Measurements from ENCODE around the gene ZNF330. TPM values are rescaled to one million over a fixed set of nuclear protein-coding genes. Genes with fewer than 3 reads are reported as not detected.
"Not testable (repeated sequence)": the region's sequence is repeated elsewhere in the genome, so short reads cannot be mapped to it uniquely, and the experiment has no call there.

Gene ZNF330
- total and polyA plus RNA-seq, 4 donors = 20.0 to 43.7 (median 30.6) TPM

DNA sequence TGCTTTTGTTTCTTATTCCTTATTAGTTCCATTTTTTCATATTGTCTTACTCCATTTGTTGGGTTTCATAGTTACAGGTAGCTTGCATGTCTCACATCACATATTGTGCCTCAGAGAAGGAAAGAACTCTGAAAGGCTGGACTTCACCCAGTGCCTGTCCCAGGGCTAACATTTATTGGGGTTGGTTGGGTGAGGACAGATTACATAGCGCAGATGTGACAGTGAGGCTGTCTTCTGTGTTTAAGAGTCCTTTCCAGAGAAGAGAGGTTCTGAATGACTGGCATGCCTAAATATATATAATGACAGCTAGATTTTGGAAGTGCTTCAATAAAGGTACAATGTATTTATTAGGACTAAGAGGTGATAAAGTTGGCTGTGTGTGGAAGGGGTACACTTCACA lies 2.7 kb downstream of the ZNF330 start:
- 94 to 96% methylated on average over 1 of the region's 1 CpG for WGBS, 2 donors
- H3K4me3 ChIP-seq (ENCODE audit: low read length in 2 of 2) = no peak overlapping the region
- no peaks in the 10 kb centered on the region for H3K4me1 ChIP-seq (ENCODE audit: control insufficient read depth in 1 of 2, insufficient read depth in 2 of 2, low read length in 2 of 2)
- no peak overlapping the region for H3K27ac ChIP-seq (ENCODE audit: low read depth in 1 of 2, low read length in 2 of 2)
- no peaks in the 10 kb centered on the region for H3K9me3 ChIP-seq (ENCODE audit: control insufficient read depth, low read length)
- intact Hi-C loops (cut with DNase I) = no loop called here
- no peak for DNase-seq
- H3K36me3 ChIP-seq (ENCODE audit: control insufficient read depth in 1 of 2, insufficient read depth in 2 of 2, low read length in 1 of 2) = no peaks in the 10 kb centered on the region
- ATAC-seq (ENCODE audit: low FRiP score) = no peak
- no peaks in the 10 kb centered on the region for H3K27me3 ChIP-seq (ENCODE audit: control insufficient read depth in 1 of 2, insufficient read depth in 2 of 2, low read length in 1 of 2)

DNA sequence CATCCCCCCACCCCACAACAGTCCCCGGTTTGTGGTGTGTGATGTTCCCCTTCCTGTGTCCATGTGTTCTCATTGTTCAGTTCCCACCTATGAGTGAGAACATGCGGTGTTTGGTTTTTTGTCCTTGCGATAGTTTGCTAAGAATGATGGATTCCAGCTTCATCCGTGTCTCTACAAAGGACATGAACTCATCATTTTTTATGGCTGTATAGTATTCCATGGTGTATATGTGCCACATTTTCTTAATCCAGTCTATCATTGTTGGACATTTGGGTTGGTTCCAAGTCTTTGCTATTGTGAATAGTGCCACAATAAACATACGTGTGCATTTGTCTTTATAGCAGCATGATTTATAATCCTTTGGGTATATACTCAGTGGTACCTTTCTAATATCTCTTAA lies 6.6 kb downstream of the ZNF330 start:
- H3K9me3 ChIP-seq (ENCODE audit: control insufficient read depth, low read length); H3K4me1 ChIP-seq (ENCODE audit: control insufficient read depth in 1 of 2, insufficient read depth in 2 of 2, low read length in 2 of 2); H3K27ac ChIP-seq (ENCODE audit: low read depth in 1 of 2, low read length in 2 of 2); ATAC-seq (ENCODE audit: low FRiP score); intact Hi-C loops (cut with DNase I); H3K36me3 ChIP-seq (ENCODE audit: control insufficient read depth in 1 of 2, insufficient read depth in 2 of 2, low read length in 1 of 2); H3K27me3 ChIP-seq (ENCODE audit: control insufficient read depth in 1 of 2, insufficient read depth in 2 of 2, low read length in 1 of 2); DNase-seq; H3K4me3 ChIP-seq (ENCODE audit: low read length in 2 of 2): not testable (repeated sequence)
- 91 to 93% methylated on average over 5 of the region's 5 CpGs for WGBS, 2 donors

DNA sequence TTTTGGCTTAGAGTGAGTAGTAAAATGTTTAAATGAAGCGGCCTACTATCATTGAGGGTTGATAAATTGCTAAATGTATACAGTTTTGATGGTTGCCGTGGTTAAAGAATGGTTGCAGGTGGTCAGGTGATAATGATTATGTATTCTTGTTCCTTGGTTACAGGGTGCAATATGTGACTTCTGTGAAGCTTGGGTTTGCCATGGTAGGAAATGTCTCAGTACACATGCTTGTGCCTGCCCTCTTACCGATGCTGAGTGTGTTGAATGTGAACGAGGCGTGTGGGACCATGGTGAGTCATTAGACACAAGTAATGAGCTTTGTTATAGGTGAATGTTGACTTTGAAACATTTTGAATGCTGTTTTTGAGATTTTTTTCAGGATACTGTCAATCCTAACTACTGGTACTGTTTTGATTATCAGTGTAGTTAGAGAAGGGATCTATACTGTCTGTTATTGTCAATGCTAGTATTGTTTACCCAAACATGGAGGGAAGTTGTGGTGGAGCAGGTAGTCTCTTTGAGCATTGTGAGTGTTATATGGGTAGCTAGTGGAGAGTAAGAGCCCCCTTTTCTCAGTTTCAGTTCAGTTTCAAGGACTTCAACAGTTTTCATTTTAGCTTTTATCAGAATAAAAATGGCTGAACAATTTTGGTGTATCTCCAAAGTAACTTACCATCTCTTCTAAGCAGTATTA lies 8.9 kb downstream of the ZNF330 start:
- ATAC-seq (ENCODE audit: low FRiP score) = no peak
- intact Hi-C loops (cut with DNase I) = no loop called here
- 92 to 95% methylated on average over 5 of the region's 5 CpGs for WGBS, 2 donors
- Histone ChIP-seq H3K4me3 (ENCODE audit: low read length in 2 of 2) (no peak overlapping the region), H3K9me3 (ENCODE audit: control insufficient read depth, low read length) (no peaks in the 10 kb centered on the region), H3K4me1 (ENCODE audit: control insufficient read depth in 1 of 2, insufficient read depth in 2 of 2, low read length in 2 of 2) (no peaks in the 10 kb centered on the region), H3K27ac (ENCODE audit: low read depth in 1 of 2, low read length in 2 of 2) (no peak overlapping the region), H3K27me3 (ENCODE audit: control insufficient read depth in 1 of 2, insufficient read depth in 2 of 2, low read length in 1 of 2) (no peaks in the 10 kb centered on the region), H3K36me3 (ENCODE audit: control insufficient read depth in 1 of 2, insufficient read depth in 2 of 2, low read length in 1 of 2) (peaks cover 5% of the 10 kb centered on the region in 2 donors)
- no peak for DNase-seq

DNA sequence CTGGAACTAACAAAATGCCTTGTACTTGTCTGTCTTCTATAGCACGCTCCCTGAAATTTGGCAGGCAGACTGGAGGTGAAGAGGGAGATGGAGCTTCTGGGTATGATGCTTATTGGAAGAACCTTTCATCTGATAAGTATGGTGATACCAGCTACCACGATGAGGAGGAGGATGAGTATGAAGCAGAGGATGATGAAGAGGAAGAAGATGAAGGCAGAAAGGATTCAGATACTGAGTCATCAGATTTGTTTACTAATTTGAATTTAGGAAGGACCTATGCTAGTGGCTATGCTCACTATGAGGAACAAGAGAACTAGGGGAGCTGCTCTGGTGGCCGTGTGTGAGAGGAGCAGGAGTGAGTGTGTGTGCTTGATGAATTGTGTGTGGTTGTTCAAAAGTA lies 13.0 kb downstream of the ZNF330 start:
- WGBS, 2 donors = 81 to 88% methylated on average over 3 of the region's 3 CpGs
- no peak for DNase-seq
- ATAC-seq (ENCODE audit: low FRiP score) = no peak
- no peak overlapping the region for H3K4me3 ChIP-seq (ENCODE audit: low read length in 2 of 2)
- H3K27ac ChIP-seq (ENCODE audit: low read depth in 1 of 2, low read length in 2 of 2) = no peak overlapping the region
- no peaks in the 10 kb centered on the region for H3K9me3 ChIP-seq (ENCODE audit: control insufficient read depth, low read length)
- no peaks in the 10 kb centered on the region for H3K4me1 ChIP-seq (ENCODE audit: control insufficient read depth in 1 of 2, insufficient read depth in 2 of 2, low read length in 2 of 2)
- no peaks in the 10 kb centered on the region for H3K27me3 ChIP-seq (ENCODE audit: control insufficient read depth in 1 of 2, insufficient read depth in 2 of 2, low read length in 1 of 2)
- intact Hi-C loops (cut with DNase I) = no loop called here
- peaks cover 9 to 13% of the 10 kb centered on the region in 2 donors for H3K36me3 ChIP-seq (ENCODE audit: control insufficient read depth in 1 of 2, insufficient read depth in 2 of 2, low read length in 1 of 2)

DNA sequence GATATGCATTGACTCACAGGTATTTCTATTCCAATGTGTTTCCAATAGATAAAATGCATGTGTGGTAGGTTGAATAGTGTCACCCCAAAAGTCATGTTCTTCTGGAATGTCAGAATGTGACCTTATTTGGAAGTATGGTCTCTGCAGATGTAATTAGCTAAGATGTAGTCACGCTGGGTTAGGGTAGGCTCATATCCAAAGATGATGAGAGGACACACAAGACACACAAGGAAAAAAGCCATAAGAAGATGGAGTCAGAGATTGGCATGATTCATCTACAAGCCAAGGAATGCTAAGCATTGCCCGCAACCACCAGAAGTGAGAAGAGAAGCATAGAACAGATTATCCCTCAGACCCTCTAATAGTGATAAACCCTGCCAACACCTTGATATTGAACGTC lies 17.5 kb downstream of the ZNF330 start:
- intact Hi-C loops (cut with DNase I) = no loop called here
- no peaks in the 10 kb centered on the region for H3K27me3 ChIP-seq (ENCODE audit: control insufficient read depth in 1 of 2, insufficient read depth in 2 of 2, low read length in 1 of 2)
- no peaks in the 10 kb centered on the region for H3K9me3 ChIP-seq (ENCODE audit: control insufficient read depth, low read length)
- peaks cover 7 to 8% of the 10 kb centered on the region in 2 donors for H3K36me3 ChIP-seq (ENCODE audit: control insufficient read depth in 1 of 2, insufficient read depth in 2 of 2, low read length in 1 of 2)
- 65 to 67% methylated on average over 3 of the region's 3 CpGs for WGBS, 2 donors
- H3K27ac ChIP-seq (ENCODE audit: low read depth in 1 of 2, low read length in 2 of 2) = no peak overlapping the region
- H3K4me1 ChIP-seq (ENCODE audit: control insufficient read depth in 1 of 2, insufficient read depth in 2 of 2, low read length in 2 of 2) = no peaks in the 10 kb centered on the region
- ATAC-seq (ENCODE audit: low FRiP score) (no peak), DNase-seq (no peak)
- no peak overlapping the region for H3K4me3 ChIP-seq (ENCODE audit: low read length in 2 of 2)

DNA sequence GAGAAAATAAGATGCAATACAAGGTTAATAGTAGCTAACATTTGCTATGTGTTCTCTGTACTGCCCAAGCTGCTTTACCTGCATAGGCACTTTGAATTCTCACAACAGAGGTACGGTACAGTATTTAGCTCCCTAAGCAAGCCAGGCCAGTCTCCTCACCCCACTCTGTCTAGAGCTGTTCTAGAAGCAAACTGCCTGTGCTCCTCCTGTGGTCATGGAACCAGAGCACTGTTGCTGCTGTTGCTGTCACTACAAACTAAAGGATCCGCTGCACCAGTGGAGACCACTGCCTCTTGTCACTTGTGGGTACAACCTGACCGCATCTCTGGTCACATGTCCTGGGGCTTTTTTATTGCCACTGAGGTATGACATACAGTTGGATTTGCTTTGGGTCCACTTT lies 19.6 kb downstream of the ZNF330 start:
- 76 to 83% methylated on average over 3 of the region's 3 CpGs for WGBS, 2 donors
- H3K4me3 ChIP-seq (ENCODE audit: low read length in 2 of 2) = no peak overlapping the region
- no peaks in the 10 kb centered on the region for H3K4me1 ChIP-seq (ENCODE audit: control insufficient read depth in 1 of 2, insufficient read depth in 2 of 2, low read length in 2 of 2)
- intact Hi-C loops (cut with DNase I) = no loop called here
- ATAC-seq (ENCODE audit: low FRiP score) (no peak), DNase-seq (no peak)
- H3K9me3 ChIP-seq (ENCODE audit: control insufficient read depth, low read length) = no peaks in the 10 kb centered on the region
- H3K27me3 ChIP-seq (ENCODE audit: control insufficient read depth in 1 of 2, insufficient read depth in 2 of 2, low read length in 1 of 2) = no peaks in the 10 kb centered on the region
- peaks cover 0 to 1% of the 10 kb centered on the region in 2 donors for H3K36me3 ChIP-seq (ENCODE audit: control insufficient read depth in 1 of 2, insufficient read depth in 2 of 2, low read length in 1 of 2)
- H3K27ac ChIP-seq (ENCODE audit: low read depth in 1 of 2, low read length in 2 of 2) = no peak overlapping the region

DNA sequence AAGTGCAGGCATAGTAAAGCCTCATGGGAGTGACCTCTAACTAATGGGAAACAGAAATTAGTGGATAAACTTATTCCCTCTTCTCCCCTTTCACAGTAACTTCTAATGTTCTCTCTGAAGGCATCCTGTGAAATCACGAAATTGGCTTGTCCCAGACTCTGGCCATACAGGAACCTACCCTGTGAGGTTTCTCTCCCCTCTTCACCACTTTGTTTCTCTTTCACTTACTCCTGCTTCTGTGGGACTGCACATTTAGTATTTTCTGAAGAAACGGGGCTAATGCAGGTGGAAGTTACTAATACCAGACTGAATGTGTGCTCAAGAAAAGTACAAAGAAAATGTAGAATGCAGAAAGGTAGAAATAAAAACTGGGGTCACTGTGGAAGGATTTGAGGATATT lies 20.0 kb downstream of the ZNF330 start:
- no peaks in the 10 kb centered on the region for H3K4me1 ChIP-seq (ENCODE audit: control insufficient read depth in 1 of 2, insufficient read depth in 2 of 2, low read length in 2 of 2)
- H3K4me3 ChIP-seq (ENCODE audit: low read length in 2 of 2) = no peak overlapping the region
- ATAC-seq (ENCODE audit: low FRiP score) = no peak
- H3K27me3 ChIP-seq (ENCODE audit: control insufficient read depth in 1 of 2, insufficient read depth in 2 of 2, low read length in 1 of 2) = no peaks in the 10 kb centered on the region
- no peaks in the 10 kb centered on the region for H3K36me3 ChIP-seq (ENCODE audit: control insufficient read depth in 1 of 2, insufficient read depth in 2 of 2, low read length in 1 of 2)
- intact Hi-C loops (cut with DNase I) = no loop called here
- WGBS, 2 donors = 66 to 85% methylated on average over 2 of the region's 2 CpGs
- H3K27ac ChIP-seq (ENCODE audit: low read depth in 1 of 2, low read length in 2 of 2) = no peak overlapping the region
- DNase-seq = no peak
- H3K9me3 ChIP-seq (ENCODE audit: control insufficient read depth, low read length) = no peaks in the 10 kb centered on the region

DNA sequence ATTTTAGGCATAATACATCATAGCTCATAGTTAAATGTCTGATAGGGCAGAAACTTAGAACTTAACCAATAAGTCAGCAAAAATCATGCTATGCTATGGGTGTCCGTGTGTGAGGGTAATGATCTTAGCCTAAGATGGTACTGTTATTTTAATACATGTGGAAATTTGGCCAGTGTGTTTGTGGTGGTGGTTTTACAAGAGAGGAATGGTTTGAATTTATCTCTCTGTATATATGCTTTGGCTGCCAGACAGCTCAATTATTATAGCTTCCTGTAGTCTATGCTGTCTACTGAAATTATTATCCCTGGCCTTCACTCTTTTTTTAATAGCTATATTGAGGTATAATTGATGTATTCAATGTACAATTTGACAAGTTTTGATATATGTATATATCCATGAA lies 21.3 kb downstream of the ZNF330 start:
- no peaks in the 10 kb centered on the region for H3K4me1 ChIP-seq (ENCODE audit: control insufficient read depth in 1 of 2, insufficient read depth in 2 of 2, low read length in 2 of 2)
- WGBS, 2 donors = 36 to 48% methylated on average over 1 of the region's 1 CpG
- H3K9me3 ChIP-seq (ENCODE audit: control insufficient read depth, low read length) = no peaks in the 10 kb centered on the region
- intact Hi-C loops (cut with DNase I) = no loop called here
- no peak overlapping the region for H3K27ac ChIP-seq (ENCODE audit: low read depth in 1 of 2, low read length in 2 of 2)
- no peak for DNase-seq
- H3K27me3 ChIP-seq (ENCODE audit: control insufficient read depth in 1 of 2, insufficient read depth in 2 of 2, low read length in 1 of 2) = no peaks in the 10 kb centered on the region
- H3K36me3 ChIP-seq (ENCODE audit: control insufficient read depth in 1 of 2, insufficient read depth in 2 of 2, low read length in 1 of 2) = no peaks in the 10 kb centered on the region
- no peak overlapping the region for H3K4me3 ChIP-seq (ENCODE audit: low read length in 2 of 2)
- no peak for ATAC-seq (ENCODE audit: low FRiP score)

DNA sequence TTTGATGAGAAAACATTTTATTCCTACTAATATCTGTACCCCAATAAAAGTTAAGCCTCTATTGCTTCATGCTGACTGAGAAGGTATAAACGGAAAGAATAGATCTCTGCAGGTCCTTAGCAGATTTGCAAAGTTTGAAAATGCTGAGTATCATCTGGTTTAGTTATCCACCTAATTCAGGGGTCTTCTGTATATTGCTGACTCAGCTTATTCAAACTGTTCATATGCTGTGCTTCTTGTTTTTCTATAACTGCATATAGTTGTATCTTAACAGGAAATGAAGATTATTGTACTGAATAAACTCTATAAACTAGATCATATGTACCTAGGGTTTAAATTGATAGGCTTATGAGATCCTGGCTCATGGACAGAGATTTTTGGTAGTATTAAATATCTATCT lies 23.7 kb downstream of the ZNF330 start:
- Histone ChIP-seq H3K27me3 (ENCODE audit: control insufficient read depth in 1 of 2, insufficient read depth in 2 of 2, low read length in 1 of 2) (no peaks in the 10 kb centered on the region), H3K36me3 (ENCODE audit: control insufficient read depth in 1 of 2, insufficient read depth in 2 of 2, low read length in 1 of 2) (no peaks in the 10 kb centered on the region), H3K4me1 (ENCODE audit: control insufficient read depth in 1 of 2, insufficient read depth in 2 of 2, low read length in 2 of 2) (no peaks in the 10 kb centered on the region), H3K9me3 (ENCODE audit: control insufficient read depth, low read length) (no peaks in the 10 kb centered on the region), H3K27ac (ENCODE audit: low read depth in 1 of 2, low read length in 2 of 2) (no peak overlapping the region), H3K4me3 (ENCODE audit: low read length in 2 of 2) (no peak overlapping the region)
- ATAC-seq (ENCODE audit: low FRiP score) = no peak
- 92 to 94% methylated on average over 1 of the region's 1 CpG for WGBS, 2 donors
- intact Hi-C loops (cut with DNase I) = no loop called here
- no peak for DNase-seq

All from aorta (tissue), 5 donors.